Measurements from ENCODE around the gene VWA2. TPM values are rescaled to one million over a fixed set of nuclear protein-coding genes. Genes with fewer than 3 reads are reported as not detected.

Gene VWA2
- total RNA-seq, 1 donor from 2014 or later, result 15.0 TPM

- no peak for DNase-seq (ENCODE audit: low spot score in 2 of 2, unreplicated experiment in 2 of 2)
- no peak overlapping the region for H3K27ac Mint-ChIP-seq
Observed at GRCh38 chr10:114301951-114302710, 63.1 kb downstream of the VWA2 start.

DNA sequence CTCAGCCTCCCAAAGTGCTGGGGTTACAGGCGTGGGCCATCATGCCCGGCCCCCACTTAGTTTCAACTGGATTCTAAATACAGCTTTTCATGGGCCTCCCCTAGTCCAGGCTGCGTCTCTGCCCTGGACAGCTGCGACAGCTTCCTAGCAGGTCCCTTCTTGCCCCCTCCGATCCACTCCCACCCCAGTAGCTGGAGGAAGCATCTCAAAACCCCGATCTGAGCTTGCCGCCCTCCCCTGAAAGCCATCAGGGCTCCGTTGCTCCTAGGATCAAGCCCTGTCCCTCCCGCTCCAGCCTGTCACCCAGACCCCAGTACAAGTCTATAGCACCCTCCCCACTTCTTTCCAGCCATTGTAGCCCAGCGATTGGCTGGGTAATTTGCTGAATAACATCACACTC is 64.5 kb downstream of the VWA2 start:
- Mint-ChIP-seq H3K36me3 (peaks cover 3% of the 10 kb centered on the region), H3K27me3 (ENCODE audit: low read depth) (peaks cover 10% of the 10 kb centered on the region), H3K4me1 (peaks cover 8% of the 10 kb centered on the region), H3K27ac (no peak overlapping the region), H3K9me3 (no peaks in the 10 kb centered on the region), H3K4me3 (no peak overlapping the region)
- no peak for DNase-seq (ENCODE audit: low spot score in 2 of 2, unreplicated experiment in 2 of 2)
- no peak for TF ChIP-seq CTCF (IDR thresholded peaks at IDR 0.05; ENCODE audit: unreplicated experiment)

More at GRCh38 chr10:114301951-114302710, 63.1 kb downstream of the VWA2 start:
- no peak for TF ChIP-seq CTCF (IDR thresholded peaks at IDR 0.05; ENCODE audit: unreplicated experiment)
- Mint-ChIP-seq H3K4me3 (no peak overlapping the region), H3K4me1 (peaks cover 8% of the 10 kb centered on the region), H3K27me3 (ENCODE audit: low read depth) (peaks cover 8% of the 10 kb centered on the region), H3K36me3 (peaks cover 9% of the 10 kb centered on the region), H3K9me3 (no peaks in the 10 kb centered on the region)

- peak; percentile 47 to 84 for DNase-seq (ENCODE audit: low spot score in 2 of 2, unreplicated experiment in 2 of 2)
Observed at GRCh38 chr10:114304017-114304570, 65.0 kb downstream of the VWA2 start.

GRCh38 chr10:114304571-114305421 is 65.7 kb downstream of the VWA2 start:
- Mint-ChIP-seq H3K27ac (peak overlapping the region; percentile 27), H3K9me3 (no peaks in the 10 kb centered on the region), H3K36me3 (no peaks in the 10 kb centered on the region), H3K27me3 (ENCODE audit: low read depth) (peaks cover 10% of the 10 kb centered on the region), H3K4me3 (peak overlapping the region; percentile 68), H3K4me1 (peaks cover 8% of the 10 kb centered on the region)
- DNase-seq (ENCODE audit: low spot score in 2 of 2, unreplicated experiment in 2 of 2), result no peak
- TF ChIP-seq CTCF (IDR thresholded peaks at IDR 0.05; ENCODE audit: unreplicated experiment), result no peak

More at GRCh38 chr10:114304017-114304570, 65.0 kb downstream of the VWA2 start:
- H3K4me3 Mint-ChIP-seq, result peak overlapping the region; percentile 68
- H3K9me3 Mint-ChIP-seq, result no peaks in the 10 kb centered on the region
- peak; percentile 84 for TF ChIP-seq CTCF (IDR thresholded peaks at IDR 0.05; ENCODE audit: unreplicated experiment)
- H3K36me3 Mint-ChIP-seq, result peaks cover 2% of the 10 kb centered on the region
- H3K27ac Mint-ChIP-seq, result peak overlapping the region; percentile 27
- peaks cover 8% of the 10 kb centered on the region for H3K4me1 Mint-ChIP-seq
- H3K27me3 Mint-ChIP-seq (ENCODE audit: low read depth), result peaks cover 10% of the 10 kb centered on the region

DNA sequence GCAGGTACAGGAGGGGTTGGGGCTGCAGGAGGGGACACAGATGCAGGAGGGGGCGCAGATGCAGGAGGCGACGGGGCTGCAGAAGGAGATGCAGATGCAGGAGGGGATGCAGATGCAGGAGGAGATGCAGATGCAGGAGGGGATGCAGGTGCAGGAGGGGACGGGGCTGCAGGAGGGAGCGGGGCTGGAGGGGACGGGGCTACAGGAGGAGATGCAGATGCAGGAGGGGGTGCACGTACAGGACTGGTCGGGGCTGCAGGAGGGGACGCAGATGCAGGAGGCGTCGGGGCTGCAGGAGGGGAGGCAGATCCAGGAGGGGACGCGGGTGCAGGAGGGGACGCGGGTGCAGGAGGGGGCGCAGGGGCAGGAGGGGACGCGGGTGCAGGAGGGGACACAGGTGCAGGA is 66.5 kb downstream of the VWA2 start:
- peaks cover 10% of the 10 kb centered on the region for H3K27me3 Mint-ChIP-seq (ENCODE audit: low read depth)
- H3K4me3 Mint-ChIP-seq, result no peak overlapping the region
- H3K36me3 Mint-ChIP-seq, result no peaks in the 10 kb centered on the region
- DNase-seq (ENCODE audit: low spot score in 2 of 2, unreplicated experiment in 2 of 2), result no peak
- H3K9me3 Mint-ChIP-seq, result no peaks in the 10 kb centered on the region
- no peak overlapping the region for H3K27ac Mint-ChIP-seq
- peaks cover 8% of the 10 kb centered on the region for H3K4me1 Mint-ChIP-seq
- no peak for TF ChIP-seq CTCF (IDR thresholded peaks at IDR 0.05; ENCODE audit: unreplicated experiment)
